A549 (cell line): ENCODE results near the gene PDK3. TPM values are rescaled to one million over a fixed set of nuclear protein-coding genes. Genes with fewer than 3 reads are reported as not detected.

ENCODE experiments used
- ATAC-seq, 2 experiments: fragments of 200-7000 bp in 1 of 2; fragments of >200 bp in 1 of 2; cut with Nextera tagmentation in 1 of 2; cut with Tn5 transposase in 1 of 2; 3 replicates each; pipeline versions ENCODE4 v1.8.0 to v1.9.1; 2018 to 2020; ENCODE audit warnings: mild to moderate bottlenecking in 1 of 2, moderate library complexity in 1 of 2
- CTCF ChIA-PET: fragments of 300-600 bp; sonication (Branson Sonifier 250); formaldehyde crosslinking; extraction: SDS; loops from one replicate; lab custom pipeline; 2021; ENCODE audit warnings: antibody characterized with exemption, inconsistent platforms; lab: Yijun Ruan, JAX
- POLR2A ChIA-PET: fragments of 350-600 bp; formaldehyde crosslinking; extraction: SDS; loops from one replicate; lab custom pipeline; 2021; ENCODE audit warnings: antibody characterized with exemption, inconsistent platforms; lab: Yijun Ruan, JAX
- DNase-seq, 2 experiments: peaks; one replicate each; pipeline versions ENCODE4 v3.0.0 to v3.0.0-alpha.2; 2011 to 2016; ENCODE audit warnings: low read depth in 1 of 2, low spot score in 1 of 2
- FAIRE-seq: peaks from 2 replicates; lab custom pipeline; 2011; peaks lifted over from hg19 to GRCh38; lab: Jason Lieb, UNC
- H3K27ac ChIP-seq, 2 experiments: fragments of >200 bp; sonication (Bioruptor Twin); formaldehyde crosslinking; 3 replicates each; pipeline ENCODE4 v1.5.1; 2016 to 2017
- H3K4me1 ChIP-seq: fragments of >200 bp; sonication (Bioruptor Twin); formaldehyde crosslinking; 3 replicates; pipeline ENCODE4 v1.6.1; 2016
- H3K4me2 ChIP-seq: fragments of >200 bp; sonication (Bioruptor Twin); formaldehyde crosslinking; 3 replicates; pipeline ENCODE4 v1.6.1; 2016
- H3K4me3 ChIP-seq: fragments of >200 bp; sonication (Bioruptor Twin); formaldehyde crosslinking; 3 replicates; pipeline ENCODE4 v1.5.1; 2016
- H3K9me3 ChIP-seq: fragments of >200 bp; sonication (Bioruptor Twin); formaldehyde crosslinking; 3 replicates; pipeline ENCODE4 v1.6.1; 2016
- BCL3 ChIP-seq: fragments of >200 bp; sonication (Bioruptor Twin); formaldehyde crosslinking; IDR thresholded peaks from 3 replicates; pipeline ENCODE4 v1.6.1; 2016
- CBX8 ChIP-seq: fragments of 200-600 bp; sonication (generic); IDR thresholded peaks from 2 replicates; pipeline ENCODE4 v1.6.1; 2016
- CEBPB ChIP-seq, 2 experiments: fragments of >200 bp in 1 of 2; sonication (Bioruptor Twin) in 1 of 2; formaldehyde crosslinking in 1 of 2; IDR thresholded peaks; 2 replicates each; pipeline ENCODE4 v1.6.1; 2012 to 2016
- CHD2 ChIP-seq: fragments of 150-350 bp; IDR thresholded peaks from 2 replicates; pipeline ENCODE4 v1.6.1; 2014; ENCODE audit warnings: low read length; ENCODE audit not compliant: partially characterized antibody
- CTCF ChIP-seq: fragments of >200 bp; sonication (Bioruptor Twin); formaldehyde crosslinking; IDR thresholded peaks from 3 replicates; pipeline ENCODE4 v1.5.1; 2016
- E2F6 ChIP-seq: IDR thresholded peaks from 2 replicates; pipeline ENCODE4 v1.6.1; 2012; ENCODE audit warnings: low read depth, borderline replicate concordance
- FOXS1 ChIP-seq: fragments of 250-450 bp; sonication (Bioruptor Pico); IDR thresholded peaks from 2 replicates; pipeline ENCODE4 v1.5.0; 2020; ENCODE audit warnings: mild to moderate bottlenecking, moderate library complexity
- HDAC2 ChIP-seq: fragments of 200-600 bp; sonication (generic); IDR thresholded peaks from 2 replicates; pipeline ENCODE4 v1.6.1; 2016
- HEYL ChIP-seq: fragments of 250-450 bp; sonication (Bioruptor Pico); IDR thresholded peaks from 2 replicates; pipeline ENCODE4 v1.8.0; 2021; ENCODE audit warnings: mild to moderate bottlenecking, moderate library complexity
- HMGXB4 ChIP-seq: fragments of 250-450 bp; sonication (Bioruptor Pico); IDR thresholded peaks from 2 replicates; pipeline ENCODE4 v1.5.0; 2021; ENCODE audit warnings: mild to moderate bottlenecking, moderate library complexity, borderline replicate concordance
- HOXA7 ChIP-seq: fragments of 250-450 bp; sonication (Bioruptor Pico); IDR thresholded peaks from 2 replicates; pipeline ENCODE4 v1.5.0; 2020; ENCODE audit warnings: mild to moderate bottlenecking, moderate library complexity
- HOXB5 ChIP-seq: fragments of 250-450 bp; sonication (Bioruptor Pico); IDR thresholded peaks from 2 replicates; pipeline ENCODE4 v1.5.0; 2020; ENCODE audit warnings: mild to moderate bottlenecking, moderate library complexity
- JUN ChIP-seq, 2 experiments: fragments of >200 bp; sonication (Bioruptor Twin); formaldehyde crosslinking; IDR thresholded peaks; 2 replicates in 1 of 2; 3 replicates in 1 of 2; pipeline ENCODE4 v1.6.1; 2016 to 2017
- JUNB ChIP-seq: fragments of >200 bp; sonication (Bioruptor Twin); formaldehyde crosslinking; IDR thresholded peaks from 2 replicates; pipeline ENCODE4 v1.6.1; 2016
- MAX ChIP-seq: IDR thresholded peaks from 2 replicates; pipeline ENCODE4 v1.6.1; 2012
- MYC ChIP-seq: IDR thresholded peaks from 2 replicates; pipeline ENCODE4 v1.6.1; 2012; ENCODE audit warnings: mild to moderate bottlenecking, inconsistent platforms, low read length, improper control_type of control experiment, borderline replicate concordance
- NFE2L2 ChIP-seq: fragments of 150-350 bp; conservative IDR thresholded peaks from 2 replicates; pipeline ENCODE4 v1.6.1; 2014; ENCODE audit warnings: low read length
- NPAS2 ChIP-seq: fragments of 250-450 bp; sonication (Bioruptor Pico); IDR thresholded peaks from 2 replicates; pipeline ENCODE4 v1.8.0; 2022; ENCODE audit warnings: mild to moderate bottlenecking, moderate library complexity, borderline replicate concordance
- RAD21 ChIP-seq, 2 experiments: fragments of >200 bp in 1 of 2; sonication (Bioruptor Twin) in 1 of 2; formaldehyde crosslinking in 1 of 2; IDR thresholded peaks in 1 of 2; conservative IDR thresholded peaks in 1 of 2; 2 replicates in 1 of 2; 3 replicates in 1 of 2; pipeline ENCODE4 v1.6.1; 2012 to 2018; ENCODE audit warnings: inconsistent platforms in 1 of 2
- SMC3 ChIP-seq: fragments of >200 bp; sonication (Bioruptor Twin); formaldehyde crosslinking; IDR thresholded peaks from 3 replicates; pipeline ENCODE4 v1.6.1; 2018; ENCODE audit warnings: inconsistent platforms
- TFCP2L1 ChIP-seq: fragments of 250-450 bp; sonication (Bioruptor Pico); IDR thresholded peaks from 2 replicates; pipeline ENCODE4 v1.5.0; 2021; ENCODE audit warnings: mild to moderate bottlenecking
- ZC3H11A ChIP-seq: fragments of 450-650 bp; IDR thresholded peaks from 2 replicates; pipeline ENCODE4 v1.6.1; 2014; ENCODE audit warnings: antibody characterized with exemption, mild to moderate bottlenecking
- WGBS: methylation state at CpG from one replicate; pipeline ENCODE4 v1.1.6; 2017; ENCODE audit errors: missing lambda C conversion rate; 5-methylcytosine and 5-hydroxymethylcytosine counted together
- polyA plus RNA-seq, 4 experiments: library from polyadenylated mRNA; depleted of rRNA in 3 of 4; stranded (reverse); fragments of >200 nt; fragmentation: RNase III in 1 of 4; extraction: RNeasy Plus Mini Kit Qiagen cat#74134 plus additional on column Dnase treatment in 1 of 4; gene quantifications; 2 replicates in 3 of 4; 3 replicates in 1 of 4; pipeline ENCODE4 v1.2.3, GENCODE V29; 2011 to 2017
- TF ChIP-seq, protein P1 (sequence below): fragments of 450-650 bp; IDR thresholded peaks from 2 replicates; pipeline ENCODE4 v1.6.1; 2014; ENCODE audit warnings: antibody characterized with exemption

Gene PDK3
- polyA plus RNA-seq, 2 of the 4 experiments (the other 2 are of a cell fraction) = 5.3 to 14.1 TPM

DNA sequence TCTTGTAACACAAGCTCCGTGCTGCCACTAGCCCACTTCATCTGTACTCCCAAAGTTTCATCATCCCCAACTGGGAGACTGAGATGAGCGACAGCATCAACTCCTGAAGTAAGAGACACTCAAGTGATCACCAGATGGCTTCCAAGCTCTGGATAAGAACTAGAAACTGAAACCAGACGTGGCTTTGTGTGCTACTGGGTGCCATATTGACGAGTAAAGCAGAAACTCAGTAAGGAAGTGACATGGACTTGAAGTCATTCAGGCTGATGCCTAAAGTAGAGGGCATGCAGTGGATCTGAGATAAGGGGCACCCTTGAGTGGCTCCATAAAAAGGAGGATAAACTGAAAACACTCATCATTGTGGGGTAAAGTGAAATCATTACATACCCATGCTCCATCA is 109.7 kb downstream of the PDK3 start (continued):
- no peak for TF ChIP-seq HEYL
- no peak for TF ChIP-seq MYC
- no peak for TF ChIP-seq HOXA7 (CRISPR knock-in tag)
- no peak for TF ChIP-seq SMC3
- TF ChIP-seq JUN (IDR thresholded peaks at IDR 0.05) = no peak

- CTCF ChIA-PET = interaction anchor here (1.1 kb wide), 1 partner anchor 63 kb away, joined by 5 read pairs; no protein-coding TSS in a partner anchor
- no peak for TF ChIP-seq SMC3
- no peak for TF ChIP-seq CEBPB (IDR thresholded peaks at IDR 0.05)
- TF ChIP-seq FOXS1 (CRISPR knock-in tag) = no peak
- no peak for TF ChIP-seq HDAC2
- no peak for TF ChIP-seq ZC3H11A
- TF ChIP-seq, protein P1, sequence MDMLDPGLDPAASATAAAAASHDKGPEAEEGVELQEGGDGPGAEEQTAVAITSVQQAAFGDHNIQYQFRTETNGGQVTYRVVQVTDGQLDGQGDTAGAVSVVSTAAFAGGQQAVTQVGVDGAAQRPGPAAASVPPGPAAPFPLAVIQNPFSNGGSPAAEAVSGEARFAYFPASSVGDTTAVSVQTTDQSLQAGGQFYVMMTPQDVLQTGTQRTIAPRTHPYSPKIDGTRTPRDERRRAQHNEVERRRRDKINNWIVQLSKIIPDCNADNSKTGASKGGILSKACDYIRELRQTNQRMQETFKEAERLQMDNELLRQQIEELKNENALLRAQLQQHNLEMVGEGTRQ = no peak
- no peak for DNase-seq
- H3K4me3 ChIP-seq = no peak overlapping the region
- 27% methylated on average over 1 of the region's 1 CpG for WGBS
- FAIRE-seq = no peak
- H3K4me1 ChIP-seq = no peaks in the 10 kb centered on the region
- no peak overlapping the region for H3K27ac ChIP-seq
- no peaks in the 10 kb centered on the region for H3K9me3 ChIP-seq
- H3K4me2 ChIP-seq = no peak overlapping the region
- POLR2A ChIA-PET = no interaction called here
- ATAC-seq = no peak
Observed at GRCh38 chrX:24575496-24575895, 110.4 kb downstream of the PDK3 start.

DNA sequence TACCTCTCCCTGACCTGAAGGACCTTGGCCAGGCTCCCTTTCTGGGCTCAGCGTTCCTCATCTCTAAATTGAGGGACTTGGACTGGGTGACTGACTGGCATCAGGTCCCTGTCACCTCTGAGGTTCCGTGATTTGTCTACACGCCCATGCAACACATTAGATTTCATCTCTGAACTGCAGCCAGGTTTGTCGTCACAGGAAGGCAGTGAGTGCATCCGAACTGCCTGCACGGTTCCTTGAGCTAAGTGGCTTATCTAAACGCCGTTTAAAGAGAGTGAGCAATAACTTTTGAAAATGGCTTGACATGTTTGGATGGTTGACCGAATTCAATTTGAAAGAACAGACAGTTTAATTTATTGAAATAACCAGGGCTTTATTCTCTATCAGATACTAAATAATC is 112.0 kb downstream of the PDK3 start:
- WGBS = 60% methylated on average over 8 of the region's 9 CpGs
- no peak overlapping the region for H3K27ac ChIP-seq
- ChIA-PET POLR2A (no interaction called here), CTCF (interaction anchor here (0.9 to 1.5 kb wide), 2 partner anchors 9 to 25 kb away, joined by 3 read pairs; no protein-coding TSS in a partner anchor)
- no peak for TF ChIP-seq HMGXB4
- TF ChIP-seq E2F6 = no peak
- TF ChIP-seq CHD2 = no peak
- TF ChIP-seq CTCF = no peak
- TF ChIP-seq, protein P1 = no peak
- TF ChIP-seq NFE2L2 = no peak
- TF ChIP-seq HOXB5 (CRISPR knock-in tag) = no peak
- TF ChIP-seq NPAS2 (CRISPR knock-in tag) = no peak
- no peak for TF ChIP-seq BCL3
- TF ChIP-seq RAD21 (conservative IDR thresholded peaks at IDR 0.05 in 1 of 2, IDR thresholded peaks at IDR 0.05 in 1 of 2) = no peak
- TF ChIP-seq MAX = no peak
- TF ChIP-seq JUNB = no peak
- no peak for TF ChIP-seq CBX8
- TF ChIP-seq HOXA7 (CRISPR knock-in tag) = no peak
- TF ChIP-seq TFCP2L1 (CRISPR knock-in tag) = no peak
- TF ChIP-seq HEYL = no peak
- no peaks in the 10 kb centered on the region for H3K4me1 ChIP-seq
- no peak overlapping the region for H3K4me2 ChIP-seq
- H3K4me3 ChIP-seq = no peak overlapping the region
- ATAC-seq = no peak
- no peak for DNase-seq
- no peaks in the 10 kb centered on the region for H3K9me3 ChIP-seq
- no peak for FAIRE-seq
